SJCRH30 (cell line): ENCODE data around the gene LIN37. TPM values are rescaled to one million over a fixed set of nuclear protein-coding genes. Genes with fewer than 3 reads are reported as not detected.

Experiments
- DNase-seq, 2 experiments: peaks; one replicate each; pipeline ENCODE4 v3.0.0-alpha.2; 2015 to 2020
- H3K27ac ChIP-seq: fragments of 250-450 bp; sonication (Bioruptor Pico); 2 replicates; pipeline ENCODE4 v1.5.1; 2020; ENCODE audit warnings: mild to moderate bottlenecking, moderate library complexity
- H3K27me3 ChIP-seq: fragments of 250-450 bp; sonication (Bioruptor Pico); 2 replicates; pipeline ENCODE4 v1.5.1; 2020; ENCODE audit warnings: mild to moderate bottlenecking, moderate library complexity
- H3K36me3 ChIP-seq: fragments of 250-450 bp; sonication (Bioruptor Pico); 2 replicates; pipeline ENCODE4 v1.5.1; 2020; ENCODE audit warnings: mild to moderate bottlenecking, moderate library complexity
- H3K4me1 ChIP-seq: fragments of 250-450 bp; sonication (Bioruptor Pico); 2 replicates; pipeline ENCODE4 v1.5.1; 2020; ENCODE audit warnings: mild to moderate bottlenecking, moderate library complexity
- H3K4me3 ChIP-seq: fragments of 250-450 bp; sonication (Bioruptor Pico); 2 replicates; pipeline ENCODE4 v1.5.1; 2020; ENCODE audit warnings: mild to moderate bottlenecking, moderate library complexity
- H3K9me3 ChIP-seq: fragments of 250-450 bp; sonication (Bioruptor Pico); replicated peaks from 2 replicates; pipeline ENCODE4 v1.5.1; 2020; ENCODE audit warnings: mild to moderate bottlenecking, moderate library complexity
- total RNA-seq: library from RNA; depleted of rRNA; stranded (reverse); fragments of >200 nt; shearing (Covaris generic); gene quantifications from 2 replicates; pipeline ENCODE4 v1.2.3, GENCODE V29; 2014

Gene LIN37
- total RNA-seq, 1 experiment from 2014 or later, result 4.9 TPM

DNA sequence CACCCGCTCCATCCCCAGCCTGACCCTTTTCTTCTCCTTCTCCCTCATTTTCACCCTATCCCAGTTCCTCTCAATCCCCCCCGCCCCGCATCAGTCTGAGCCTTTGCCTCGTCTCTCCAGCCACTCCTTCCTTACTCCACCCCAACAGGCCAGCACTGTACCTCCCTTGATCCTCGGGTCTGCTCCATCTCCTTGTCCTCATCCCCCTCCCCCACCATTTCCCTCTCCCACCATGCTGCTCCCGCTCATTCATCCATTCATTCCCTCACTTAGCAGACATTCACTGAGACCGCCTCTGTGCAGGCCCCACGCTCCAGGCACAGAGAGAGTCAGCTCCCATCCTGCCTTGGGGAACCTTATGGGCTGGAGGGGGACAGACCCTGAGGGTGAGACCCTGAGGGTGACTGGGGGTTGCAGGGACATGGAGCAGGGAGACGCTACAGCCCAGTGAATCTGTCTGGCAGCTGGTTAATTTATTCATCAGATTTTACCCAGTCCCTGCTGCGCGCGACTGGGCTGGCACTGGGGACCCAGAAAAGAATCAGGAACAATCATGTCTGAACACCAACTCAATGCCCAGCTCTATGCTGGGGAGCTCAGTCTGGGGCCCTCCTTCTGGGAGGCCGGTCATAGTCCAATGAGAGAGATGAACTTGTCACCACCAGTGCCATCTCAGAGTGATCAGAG, 27.9 kb downstream of the LIN37 start:
- peak overlapping the region; percentile 46; the same call in 1 of the 2 replicates for H3K27ac ChIP-seq
- H3K9me3 ChIP-seq, result no peaks in the 10 kb centered on the region
- H3K27me3 ChIP-seq, result no peaks in the 10 kb centered on the region
- H3K4me1 ChIP-seq, result peaks cover 15% of the 10 kb centered on the region
- H3K36me3 ChIP-seq, result no peaks in the 10 kb centered on the region
- peak in 1 of 2 experiments; percentile 53 for DNase-seq
- peak overlapping the region; percentile 69 for H3K4me3 ChIP-seq

GRCh38 chr19:35777086-35777841, 28.9 kb downstream of the LIN37 start:
- H3K9me3 ChIP-seq, result no peaks in the 10 kb centered on the region
- peak overlapping the region; percentile 28; the same call in 1 of the 2 replicates for H3K27ac ChIP-seq
- peaks cover 15% of the 10 kb centered on the region for H3K4me1 ChIP-seq
- H3K4me3 ChIP-seq, result peak overlapping the region; percentile 69
- no peaks in the 10 kb centered on the region; the same call in 1 of the 2 replicates for H3K27me3 ChIP-seq
- no peaks in the 10 kb centered on the region for H3K36me3 ChIP-seq
- peak; percentile 93 to 94 for DNase-seq

DNA sequence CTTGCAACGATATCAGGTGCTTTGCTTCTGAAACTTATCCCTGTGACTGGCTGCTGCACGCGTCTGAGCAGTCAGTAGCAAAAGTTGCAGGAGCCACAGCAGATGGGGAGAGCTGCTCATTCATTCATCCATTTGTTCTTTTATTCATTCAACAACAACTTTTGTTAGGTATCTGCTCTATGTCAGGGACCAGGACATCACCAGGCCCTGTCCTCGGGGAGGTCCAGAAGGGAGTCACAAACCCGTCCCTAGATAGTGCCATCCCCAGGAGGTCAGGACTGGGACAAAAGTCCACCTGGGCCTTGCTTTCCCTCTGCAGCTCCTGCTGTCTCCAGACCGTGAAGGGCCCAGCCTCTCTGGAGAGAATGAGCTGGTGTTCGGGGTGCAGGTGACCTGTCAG, 29.6 kb downstream of the LIN37 start:
- peaks cover 15% of the 10 kb centered on the region for H3K4me1 ChIP-seq
- no peak overlapping the region for H3K4me3 ChIP-seq
- no peaks in the 10 kb centered on the region for H3K9me3 ChIP-seq
- peak overlapping the region; percentile 28; the same call in 1 of the 2 replicates for H3K27ac ChIP-seq
- DNase-seq, result no peak
- no peaks in the 10 kb centered on the region for H3K36me3 ChIP-seq
- H3K27me3 ChIP-seq, result no peaks in the 10 kb centered on the region; the same call in 1 of the 2 replicates

DNA sequence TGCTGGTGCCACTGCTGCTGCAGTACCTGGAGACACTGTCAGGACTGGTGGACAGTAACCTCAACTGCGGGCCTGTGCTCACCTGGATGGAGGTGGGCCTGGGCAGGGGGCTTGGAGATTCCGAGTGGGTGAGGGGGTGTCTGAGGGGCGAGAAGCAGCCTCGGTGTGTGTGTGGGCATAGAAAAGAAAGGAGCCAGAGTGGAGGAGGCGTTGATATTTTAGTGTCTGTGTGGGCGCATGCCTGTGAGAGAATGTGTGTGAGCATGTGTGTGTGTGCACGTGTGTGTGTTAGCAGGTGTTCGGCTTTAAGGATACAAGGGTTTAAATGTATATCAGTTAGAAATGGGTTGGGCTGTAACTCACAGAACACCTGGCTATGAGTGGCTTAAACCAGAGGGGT, 30.7 kb downstream of the LIN37 start:
- H3K9me3 ChIP-seq, result no peaks in the 10 kb centered on the region
- no peak overlapping the region for H3K27ac ChIP-seq
- no peak for DNase-seq
- peaks cover 15% of the 10 kb centered on the region for H3K4me1 ChIP-seq
- H3K4me3 ChIP-seq, result no peak overlapping the region
- no peaks in the 10 kb centered on the region for H3K36me3 ChIP-seq
- no peaks in the 10 kb centered on the region; the same call in 1 of the 2 replicates for H3K27me3 ChIP-seq

GRCh38 chr19:35780058-35780457, 31.7 kb downstream of the LIN37 start:
- no peak for DNase-seq
- Histone ChIP-seq H3K27me3 (no peaks in the 10 kb centered on the region; the same call in 1 of the 2 replicates), H3K36me3 (no peaks in the 10 kb centered on the region), H3K4me1 (peaks cover 15% of the 10 kb centered on the region), H3K9me3 (no peaks in the 10 kb centered on the region), H3K27ac (no peak overlapping the region), H3K4me3 (no peak overlapping the region)

GRCh38 chr19:35780717-35781116, 32.3 kb downstream of the LIN37 start:
- Histone ChIP-seq H3K9me3 (no peaks in the 10 kb centered on the region), H3K4me1 (peaks cover 15% of the 10 kb centered on the region), H3K4me3 (no peak overlapping the region), H3K36me3 (no peaks in the 10 kb centered on the region; the same call in 1 of the 2 replicates), H3K27me3 (no peaks in the 10 kb centered on the region; the same call in 1 of the 2 replicates), H3K27ac (no peak overlapping the region)
- DNase-seq, result no peak

- H3K36me3 ChIP-seq, result no peaks in the 10 kb centered on the region; the same call in 1 of the 2 replicates
- peaks cover 9% of the 10 kb centered on the region for H3K4me1 ChIP-seq
- no peaks in the 10 kb centered on the region for H3K9me3 ChIP-seq
These were observed 33.3 kb downstream of the LIN37 start for GRCh38 chr19:35781650-35782049.

DNA sequence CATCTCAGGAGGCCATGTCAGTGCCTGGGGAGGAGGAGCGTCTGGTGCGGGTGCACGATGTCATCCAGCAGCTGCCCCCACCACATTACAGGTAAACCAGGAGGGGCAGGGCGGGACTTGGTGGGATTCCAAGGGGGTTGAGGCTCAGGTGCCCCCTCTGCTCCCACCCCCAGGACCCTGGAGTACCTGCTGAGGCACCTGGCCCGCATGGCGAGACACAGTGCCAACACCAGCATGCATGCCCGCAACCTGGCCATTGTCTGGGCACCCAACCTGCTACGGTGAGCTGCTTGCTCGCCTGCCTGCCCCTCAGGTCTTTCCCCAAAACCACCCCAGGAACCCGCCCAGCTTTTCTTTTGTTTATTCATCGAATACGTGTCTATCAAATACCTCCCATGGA, 34.2 kb downstream of the LIN37 start:
- Histone ChIP-seq H3K4me1 (no peaks in the 10 kb centered on the region; the same call in 1 of the 2 replicates), H3K36me3 (no peaks in the 10 kb centered on the region; the same call in 1 of the 2 replicates), H3K27ac (no peak overlapping the region), H3K4me3 (no peak overlapping the region), H3K27me3 (no peaks in the 10 kb centered on the region; the same call in 1 of the 2 replicates), H3K9me3 (no peaks in the 10 kb centered on the region)
- DNase-seq, result no peak

More at GRCh38 chr19:35781650-35782049, 33.3 kb downstream of the LIN37 start:
- Histone ChIP-seq H3K27me3 (no peaks in the 10 kb centered on the region; the same call in 1 of the 2 replicates), H3K4me3 (no peak overlapping the region), H3K27ac (no peak overlapping the region)
- DNase-seq, result no peak

DNA sequence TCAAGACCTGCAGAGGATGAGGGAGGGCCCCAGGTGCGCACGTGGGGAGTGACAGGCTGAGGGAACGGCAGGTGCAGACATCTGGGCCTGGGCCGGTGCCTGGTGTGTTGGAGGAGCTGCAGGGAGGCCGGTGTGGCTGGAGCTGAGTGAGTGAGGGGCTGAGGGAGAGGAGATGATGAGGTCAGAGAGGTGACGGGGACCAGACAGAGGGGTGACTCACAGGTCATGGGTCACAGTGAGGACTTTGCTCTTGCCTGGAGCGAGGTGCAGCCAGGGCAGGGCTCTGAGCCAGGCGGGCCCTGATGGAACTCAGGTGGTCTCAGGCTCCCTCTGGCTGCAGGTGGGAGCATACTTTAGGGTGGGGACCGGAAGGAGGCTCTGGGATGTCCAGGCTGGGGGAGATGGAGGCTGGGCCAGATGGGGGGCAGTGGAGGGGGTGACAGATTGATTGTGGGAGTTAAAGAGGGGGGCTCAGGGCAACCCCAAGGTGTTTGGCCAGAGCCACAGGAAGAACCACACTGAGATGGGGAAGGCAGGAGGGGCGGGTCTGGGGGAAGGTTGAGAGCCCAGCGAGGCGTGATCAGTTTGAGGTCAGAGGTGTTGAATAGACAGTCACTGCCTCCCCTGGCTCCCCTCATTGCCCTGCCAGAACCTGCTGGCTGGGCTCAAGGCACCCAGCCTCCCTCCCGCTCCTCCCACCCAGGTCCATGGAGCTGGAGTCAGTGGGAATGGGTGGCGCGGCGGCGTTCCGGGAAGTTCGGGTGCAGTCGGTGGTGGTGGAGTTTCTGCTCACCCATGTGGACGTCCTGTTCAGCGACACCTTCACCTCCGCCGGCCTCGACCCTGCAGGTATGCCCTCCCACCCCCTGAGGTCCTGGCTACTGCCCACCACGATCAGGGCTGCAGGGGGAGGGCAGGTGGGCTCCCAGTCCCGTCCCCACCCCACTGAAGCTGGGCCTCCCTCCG, 35.4 kb downstream of the LIN37 start:
- no peaks in the 10 kb centered on the region for H3K4me1 ChIP-seq
- no peaks in the 10 kb centered on the region; the same call in 1 of the 2 replicates for H3K27me3 ChIP-seq
- no peak overlapping the region for H3K4me3 ChIP-seq
- H3K9me3 ChIP-seq, result no peaks in the 10 kb centered on the region
- no peaks in the 10 kb centered on the region; the same call in 1 of the 2 replicates for H3K36me3 ChIP-seq
- no peak overlapping the region for H3K27ac ChIP-seq
- no peak for DNase-seq

DNA sequence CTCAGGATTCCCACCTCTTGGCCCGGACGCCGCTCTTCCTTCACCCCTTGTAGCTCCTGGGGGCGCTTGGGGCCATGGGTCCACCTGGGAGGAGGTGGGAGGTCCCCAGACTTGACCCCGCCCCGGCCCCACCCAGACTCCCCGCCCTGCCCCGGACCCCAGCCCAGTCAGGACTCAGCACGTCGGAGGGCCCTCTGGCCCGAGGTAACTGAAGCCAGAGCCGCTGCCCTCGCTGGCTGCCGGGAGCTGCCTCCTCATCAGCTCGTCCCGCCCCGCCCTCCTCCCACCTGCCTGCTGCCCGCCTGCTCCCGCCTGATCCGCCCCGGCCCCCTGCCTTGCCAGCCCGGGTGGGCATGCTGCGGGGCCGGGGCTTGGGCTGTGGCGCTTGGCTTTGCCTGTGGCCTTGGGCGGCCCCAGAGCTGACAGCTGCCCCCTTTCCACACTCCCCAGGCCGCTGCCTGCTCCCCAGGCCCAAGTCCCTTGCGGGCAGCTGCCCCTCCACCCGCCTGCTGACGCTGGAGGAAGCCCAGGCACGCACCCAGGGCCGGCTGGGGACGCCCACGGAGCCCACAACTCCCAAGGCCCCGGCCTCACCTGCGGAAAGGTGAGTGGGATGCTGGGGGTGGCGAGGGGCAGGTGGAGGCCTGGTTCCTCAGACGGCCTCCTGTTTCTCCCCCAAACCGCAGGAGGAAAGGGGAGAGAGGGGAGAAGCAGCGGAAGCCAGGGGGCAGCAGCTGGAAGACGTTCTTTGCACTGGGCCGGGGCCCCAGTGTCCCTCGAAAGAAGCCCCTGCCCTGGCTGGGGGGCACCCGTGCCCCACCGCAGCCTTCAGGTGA, 36.3 kb downstream of the LIN37 start:
- no peak for DNase-seq
- Histone ChIP-seq H3K27ac (no peak overlapping the region), H3K27me3 (no peaks in the 10 kb centered on the region; the same call in 1 of the 2 replicates), H3K36me3 (no peaks in the 10 kb centered on the region; the same call in 1 of the 2 replicates), H3K9me3 (no peaks in the 10 kb centered on the region), H3K4me3 (no peak overlapping the region), H3K4me1 (no peaks in the 10 kb centered on the region)

DNA sequence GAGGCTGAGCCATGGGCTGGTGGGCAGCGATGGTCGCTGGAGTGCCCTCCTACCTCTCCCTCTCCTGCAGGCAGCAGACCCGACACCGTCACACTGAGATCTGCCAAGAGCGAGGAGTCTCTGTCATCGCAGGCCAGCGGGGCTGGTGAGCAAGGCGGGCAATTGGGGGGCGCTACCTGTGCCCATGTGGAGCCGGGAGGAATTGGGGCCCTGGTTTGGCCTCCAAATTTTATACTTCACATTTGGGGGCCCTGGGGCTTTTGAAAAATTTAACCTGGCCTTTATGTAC, 36.9 kb downstream of the LIN37 start:
- Histone ChIP-seq H3K27me3 (no peaks in the 10 kb centered on the region; the same call in 1 of the 2 replicates), H3K4me1 (no peaks in the 10 kb centered on the region), H3K27ac (no peak overlapping the region), H3K4me3 (no peak overlapping the region), H3K36me3 (no peaks in the 10 kb centered on the region; the same call in 1 of the 2 replicates), H3K9me3 (no peaks in the 10 kb centered on the region)
- DNase-seq, result no peak

- Histone ChIP-seq H3K9me3 (no peaks in the 10 kb centered on the region), H3K4me3 (no peak overlapping the region), H3K27me3 (no peaks in the 10 kb centered on the region; the same call in 1 of the 2 replicates), H3K4me1 (no peaks in the 10 kb centered on the region), H3K36me3 (no peaks in the 10 kb centered on the region; the same call in 1 of the 2 replicates), H3K27ac (no peak overlapping the region)
- no peak for DNase-seq
These were observed 38.2 kb downstream of the LIN37 start for GRCh38 chr19:35786299-35787160.
